OCI-M2 (cell line): ENCODE results near the gene DDX41.
A peak's percentile ranks its signal among the peaks of the same experiment; 100 is the strongest.

ENCODE experiments used
- DNase-seq: peaks from one replicate; lab custom pipeline; 2025; ENCODE audit not compliant: unreplicated experiment; lab: John Stamatoyannopoulos, UW

Gene DDX41

GRCh38 chr5:177513500-177513899, 3.3 kb downstream of the DDX41 start:
- DNase-seq: no peak

GRCh38 chr5:177512736-177513380, 3.9 kb downstream of the DDX41 start:
- no peak for DNase-seq

- no peak for DNase-seq
Measured at GRCh38 chr5:177511796-177512675, 4.7 kb downstream of the DDX41 start.

- no peak for DNase-seq
Measured at GRCh38 chr5:177511181-177511580, 5.6 kb downstream of the DDX41 start.

- DNase-seq: no peak
Measured at GRCh38 chr5:177510567-177511053, 6.2 kb downstream of the DDX41 start.

GRCh38 chr5:177509991-177510566, 6.7 kb downstream of the DDX41 start:
- DNase-seq: no peak

- DNase-seq: peak; percentile 40
Measured at GRCh38 chr5:177509381-177509951, 7.3 kb downstream of the DDX41 start, which contains the start of gene DOK3. DOK3 (minus strand) TSS chr5:177509826; CDS start chr5:177509540, 286 bp downstream.

- peak; percentile 30 for DNase-seq
Measured at GRCh38 chr5:177508837-177509236, 7.9 kb downstream of the DDX41 start.

GRCh38 chr5:177508221-177508611, 8.5 kb downstream of the DDX41 start:
- DNase-seq: no peak

GRCh38 chr5:177507596-177508220, 9.1 kb downstream of the DDX41 start:
- DNase-seq: no peak

- no peak for DNase-seq
Measured at GRCh38 chr5:177507165-177507564, 9.6 kb downstream of the DDX41 start.

- DNase-seq: no peak
Measured at GRCh38 chr5:177505075-177505474, 11.7 kb downstream of the DDX41 start.

GRCh38 chr5:177504086-177505056, 12.4 kb downstream of the DDX41 start:
- no peak for DNase-seq

GRCh38 chr5:177503351-177504085, 13.2 kb downstream of the DDX41 start:
- DNase-seq: no peak

GRCh38 chr5:177502886-177503285, 13.9 kb downstream of the DDX41 start:
- no peak for DNase-seq

- DNase-seq: no peak
Measured at GRCh38 chr5:177501874-177502678, 14.7 kb downstream of the DDX41 start.

- peak; percentile 64 for DNase-seq
Measured at GRCh38 chr5:177500685-177501522, 15.9 kb downstream of the DDX41 start.
